ENCODE data around the gene ITPK1. TPM values are rescaled to one million over a fixed set of nuclear protein-coding genes. Genes with fewer than 3 reads are reported as not detected.

ITPK1 gene
- total RNA-seq, 2 donors from 2014 or later: 77.1 to 118 TPM

- 95% methylated on average over 14 of the region's 14 CpGs for WGBS
- H3K27me3 ChIP-seq (replicated peaks; ENCODE audit: insufficient read depth): no peaks in the 10 kb centered on the region
- no peak for TF ChIP-seq POLR2A (IDR thresholded peaks at IDR 0.05)
- TF ChIP-seq CTCF (IDR thresholded peaks at IDR 0.05): no peak
- no peak for TF ChIP-seq POLR2AphosphoS5 (IDR thresholded peaks at IDR 0.05)
- intact Hi-C loops (cut with DNase I): no loop called here
- H3K27ac ChIP-seq: no peak overlapping the region
- H3K4me3 ChIP-seq: no peak overlapping the region
- H3K36me3 ChIP-seq: no peaks in the 10 kb centered on the region
- H3K4me1 ChIP-seq (replicated peaks): peaks cover 26% of the 10 kb centered on the region
- H3K9me3 ChIP-seq: no peaks in the 10 kb centered on the region
- no peak for DNase-seq (ENCODE audit: low spot score)
These were observed 147.3 kb downstream of the ITPK1 start for GRCh38 chr14:92968291-92969020.

GRCh38 chr14:92967346-92967926, 148.3 kb downstream of the ITPK1 start:
- H3K9me3 ChIP-seq: no peaks in the 10 kb centered on the region
- TF ChIP-seq CTCF (IDR thresholded peaks at IDR 0.05) (no peak), POLR2AphosphoS5 (IDR thresholded peaks at IDR 0.05) (no peak), POLR2A (IDR thresholded peaks at IDR 0.05) (no peak)
- intact Hi-C loops (cut with DNase I): no loop called here

GRCh38 chr14:92965281-92965680, 150.4 kb downstream of the ITPK1 start:
- Histone ChIP-seq H3K4me1 (replicated peaks) (peaks cover 38% of the 10 kb centered on the region), H3K4me3 (no peak overlapping the region)

More at GRCh38 chr14:92967346-92967926, 148.3 kb downstream of the ITPK1 start:
- DNase-seq (ENCODE audit: low spot score): no peak
- peaks cover 26% of the 10 kb centered on the region for H3K4me1 ChIP-seq (replicated peaks)
- H3K27ac ChIP-seq: no peak overlapping the region
- WGBS: 98% methylated on average over 2 of the region's 2 CpGs
- no peaks in the 10 kb centered on the region for H3K36me3 ChIP-seq
- H3K4me3 ChIP-seq: no peak overlapping the region
- no peaks in the 10 kb centered on the region for H3K27me3 ChIP-seq (replicated peaks; ENCODE audit: insufficient read depth)

GRCh38 chr14:92964124-92965109, 151.3 kb downstream of the ITPK1 start:
- Histone ChIP-seq H3K27me3 (replicated peaks; ENCODE audit: insufficient read depth) (no peaks in the 10 kb centered on the region), H3K27ac (peak overlapping the region; percentile 50 to 78), H3K36me3 (no peaks in the 10 kb centered on the region), H3K4me1 (replicated peaks) (peaks cover 40% of the 10 kb centered on the region), H3K4me3 (no peak overlapping the region), H3K9me3 (no peaks in the 10 kb centered on the region)
- TF ChIP-seq POLR2AphosphoS5 (IDR thresholded peaks at IDR 0.05) (peak; percentile 23), POLR2A (IDR thresholded peaks at IDR 0.05) (no peak), CTCF (IDR thresholded peaks at IDR 0.05) (no peak)
- WGBS: 63% methylated on average over 12 of the region's 12 CpGs
- DNase-seq (ENCODE audit: low spot score): peak; percentile 44
- intact Hi-C loops (cut with DNase I): loop anchor here (5.0 kb wide), 1 partner anchor 83 kb away; no protein-coding TSS in a partner anchor

More at GRCh38 chr14:92965281-92965680, 150.4 kb downstream of the ITPK1 start:
- intact Hi-C loops (cut with DNase I): no loop called here
- no peaks in the 10 kb centered on the region for H3K36me3 ChIP-seq
- H3K27me3 ChIP-seq (replicated peaks; ENCODE audit: insufficient read depth): no peaks in the 10 kb centered on the region
- 96% methylated on average over 1 of the region's 1 CpG for WGBS
- no peak for DNase-seq (ENCODE audit: low spot score)
- peak overlapping the region; percentile 50 to 78 for H3K27ac ChIP-seq
- TF ChIP-seq POLR2AphosphoS5 (IDR thresholded peaks at IDR 0.05) (no peak), CTCF (IDR thresholded peaks at IDR 0.05) (no peak), POLR2A (IDR thresholded peaks at IDR 0.05) (no peak)
- H3K9me3 ChIP-seq: no peaks in the 10 kb centered on the region

All from prostate gland (tissue), 2 donors.